DMS 273 (cell line): Measurements from ENCODE around the gene FAM25A.
A peak's percentile ranks its signal among the peaks of the same experiment; 100 is the strongest.
"Not testable (repeated sequence)": the region's sequence is repeated elsewhere in the genome, so short reads cannot be mapped to it uniquely, and the experiment has no call there.

Experiments used
- DNase-seq: peaks from one replicate; lab custom pipeline; 2025; ENCODE audit not compliant: unreplicated experiment; lab: John Stamatoyannopoulos, UW

The FAM25A gene

GRCh38 chr10:87020056-87020455, at the start of gene FAM25A:
Gene FAM25A, plus strand, starts transcription at chr10:87020294. Its CDS starts 31 bp downstream, at chr10:87020325.
- DNase-seq = not testable (repeated sequence)

- DNase-seq = peak; percentile 69
Observed at GRCh38 chr10:86970982-86971231, 49.2 kb upstream of the FAM25A start.

DNA sequence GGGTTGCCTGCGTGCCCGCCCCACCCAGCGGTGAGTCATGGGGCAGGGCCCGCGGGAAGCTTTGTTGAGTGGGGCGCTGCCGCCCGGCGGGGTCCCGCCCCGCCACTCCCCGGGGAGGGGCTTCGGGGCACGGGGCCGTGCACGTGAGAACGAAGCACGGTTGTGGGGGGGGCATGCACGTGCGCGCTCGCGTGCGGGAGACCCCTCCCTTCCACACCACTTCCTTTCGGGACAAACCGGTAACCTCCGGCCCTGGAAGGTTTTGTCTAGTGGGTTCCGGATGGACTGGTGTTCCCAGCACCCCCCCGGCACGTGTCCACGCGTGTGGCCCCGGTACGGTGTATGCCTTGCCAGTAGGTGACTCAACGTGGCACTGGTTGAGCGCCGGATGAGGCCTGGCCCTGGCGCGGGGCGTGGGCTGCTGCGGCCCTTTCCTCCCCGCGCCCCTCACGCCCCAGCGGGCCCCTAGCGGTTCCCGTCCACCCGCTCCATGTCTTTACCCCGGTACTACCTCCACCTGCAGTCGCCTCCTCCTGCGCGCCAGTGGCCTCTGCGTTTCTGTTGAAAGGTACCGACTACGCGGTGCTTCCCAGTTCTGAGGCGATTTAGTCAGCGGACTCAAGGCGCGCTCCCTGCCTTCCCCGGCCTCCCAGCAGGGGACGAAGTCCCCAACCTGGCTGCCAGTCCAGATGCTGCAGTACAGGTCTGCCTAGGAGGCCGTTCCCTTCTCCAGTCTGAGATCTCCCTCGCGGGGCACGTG, 48.7 kb upstream of the FAM25A start:
- DNase-seq = peak; percentile 69

GRCh38 chr10:86972613-86973380, 47.3 kb upstream of the FAM25A start:
- DNase-seq = no peak

GRCh38 chr10:86974484-86974883, 45.6 kb upstream of the FAM25A start:
- DNase-seq = no peak

GRCh38 chr10:86976362-86977056, 43.6 kb upstream of the FAM25A start:
- DNase-seq = no peak

DNA sequence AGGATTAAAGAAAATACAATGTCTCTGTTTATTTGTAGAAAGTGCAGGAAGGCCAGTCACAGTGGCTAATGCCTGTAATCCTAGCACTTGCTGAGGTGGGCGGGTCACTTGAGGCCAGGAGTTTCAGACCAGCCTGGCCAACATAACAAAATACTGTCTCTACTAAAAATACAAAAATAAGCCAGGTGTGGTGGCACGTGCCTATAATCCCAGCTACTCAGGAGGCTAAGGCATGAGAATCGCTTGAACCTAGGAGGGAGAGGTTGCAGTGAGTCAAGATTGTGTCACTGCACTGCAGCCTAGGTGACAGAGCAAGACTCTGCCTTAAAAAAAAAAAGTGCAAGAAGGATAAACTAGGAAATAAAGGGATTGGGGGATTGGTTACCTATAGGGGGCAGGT, 41.6 kb upstream of the FAM25A start:
- DNase-seq = not testable (repeated sequence)

DNA sequence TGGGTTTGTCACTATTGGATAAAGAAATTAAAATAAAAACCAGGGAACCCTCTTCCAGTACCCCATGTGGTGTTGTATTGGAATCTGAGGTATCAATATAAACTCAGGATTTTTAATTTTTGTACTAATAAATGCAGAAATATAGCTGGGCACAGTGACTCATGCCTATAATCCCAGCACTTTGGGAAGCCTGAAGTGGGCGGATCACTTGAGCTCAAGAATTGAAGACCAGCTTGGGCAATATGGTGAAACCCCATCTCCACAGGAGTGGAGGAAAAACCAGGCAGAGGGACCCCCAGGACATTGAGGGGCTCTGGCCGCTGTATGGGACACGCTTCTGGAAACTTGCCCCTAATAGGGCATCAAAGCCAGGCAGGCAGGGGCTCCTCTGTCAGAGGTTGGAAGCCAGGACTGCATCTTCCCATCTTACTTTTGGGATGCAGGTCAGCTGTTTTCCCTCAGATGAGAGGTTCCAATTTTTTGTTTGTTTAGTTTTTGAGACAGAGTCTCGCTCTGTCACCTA, 40.7 kb upstream of the FAM25A start:
- DNase-seq = no peak

DNA sequence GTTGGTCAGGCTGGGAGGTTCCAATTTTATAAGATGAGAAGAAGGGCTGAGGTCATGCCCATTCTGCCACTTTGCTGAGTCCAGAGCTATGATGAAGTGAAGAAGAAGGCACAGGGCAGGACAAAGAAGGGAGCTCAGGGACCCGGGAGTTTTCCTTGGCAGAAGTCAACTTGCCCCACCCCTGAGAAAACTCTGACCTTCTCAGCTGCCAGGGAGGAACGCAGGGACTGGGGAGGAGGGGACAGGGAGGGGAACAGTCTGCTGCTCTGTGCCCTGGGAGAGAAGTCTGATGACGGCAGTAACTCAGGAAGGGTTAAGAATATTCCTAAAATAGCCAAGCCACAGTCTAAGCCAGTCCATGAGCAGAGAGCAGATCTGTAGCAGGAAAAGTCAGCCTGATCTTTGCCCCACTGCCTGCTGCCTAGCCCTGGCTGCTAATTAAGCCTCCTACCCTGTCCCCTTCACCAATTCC, 40.1 kb upstream of the FAM25A start:
- no peak for DNase-seq

DNA sequence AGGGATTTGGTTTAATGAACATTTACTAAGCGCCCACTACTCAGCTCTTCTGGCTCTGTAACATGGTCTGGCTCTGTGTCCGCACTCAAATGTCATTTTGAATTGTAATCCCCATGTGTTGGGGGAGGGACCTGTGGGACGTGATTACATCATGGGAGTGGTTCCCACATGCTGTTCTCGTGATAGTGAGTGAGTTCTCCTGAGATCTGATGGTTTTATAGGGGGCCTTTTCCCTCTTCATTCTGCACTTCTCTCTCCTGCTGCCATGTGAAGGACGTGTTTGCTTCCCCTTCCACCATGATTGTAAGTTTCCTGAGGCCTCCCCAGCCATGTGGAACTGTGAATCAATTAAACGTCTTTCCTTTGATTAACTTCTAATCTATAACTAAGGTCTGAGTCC, 39.1 kb upstream of the FAM25A start:
- DNase-seq = not testable (repeated sequence)

GRCh38 chr10:86981716-86982115, 38.4 kb upstream of the FAM25A start:
- DNase-seq = no peak

- not testable (repeated sequence) for DNase-seq
Observed at GRCh38 chr10:86984498-86984897, 35.6 kb upstream of the FAM25A start.

DNA sequence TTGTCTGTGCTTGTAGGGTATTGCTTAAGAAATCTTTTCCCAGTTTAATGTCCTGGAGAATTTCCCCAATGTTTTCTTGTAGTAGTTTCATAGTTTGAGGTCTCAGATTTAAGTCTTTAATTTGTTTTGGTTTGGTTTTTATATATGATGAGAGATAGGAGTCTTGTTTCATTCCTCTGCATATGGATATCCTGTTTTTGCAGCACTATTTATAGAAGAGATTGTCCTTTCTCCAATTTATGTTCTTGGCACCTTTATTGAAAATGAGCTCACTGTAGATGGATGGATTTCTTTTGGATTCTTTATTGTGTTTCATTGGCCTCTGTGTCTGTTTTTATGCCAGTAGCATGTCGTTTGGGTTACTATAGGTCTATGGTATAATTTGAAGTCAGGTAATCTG, 31.6 kb upstream of the FAM25A start:
- no peak for DNase-seq

DNA sequence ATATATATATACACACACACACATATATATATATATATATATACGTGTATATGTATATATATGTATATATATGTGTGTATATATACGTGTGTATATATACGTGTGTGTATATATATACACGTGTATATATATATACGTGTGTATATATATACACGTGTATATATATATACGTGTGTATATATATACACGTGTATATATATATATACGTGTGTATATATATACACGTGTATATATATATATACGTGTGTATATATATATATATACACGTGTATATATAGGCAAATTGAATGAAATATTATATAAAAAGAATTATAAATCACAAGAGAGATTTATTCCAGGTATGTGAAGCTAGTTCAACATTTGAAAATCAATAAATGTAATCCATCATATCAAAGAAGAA, 28.7 kb upstream of the FAM25A start:
- not testable (repeated sequence) for DNase-seq

- DNase-seq = no peak
Observed at GRCh38 chr10:86992456-86992855, 27.6 kb upstream of the FAM25A start.

- DNase-seq = no peak
Observed at GRCh38 chr10:86992929-86993328, 27.2 kb upstream of the FAM25A start.

DNA sequence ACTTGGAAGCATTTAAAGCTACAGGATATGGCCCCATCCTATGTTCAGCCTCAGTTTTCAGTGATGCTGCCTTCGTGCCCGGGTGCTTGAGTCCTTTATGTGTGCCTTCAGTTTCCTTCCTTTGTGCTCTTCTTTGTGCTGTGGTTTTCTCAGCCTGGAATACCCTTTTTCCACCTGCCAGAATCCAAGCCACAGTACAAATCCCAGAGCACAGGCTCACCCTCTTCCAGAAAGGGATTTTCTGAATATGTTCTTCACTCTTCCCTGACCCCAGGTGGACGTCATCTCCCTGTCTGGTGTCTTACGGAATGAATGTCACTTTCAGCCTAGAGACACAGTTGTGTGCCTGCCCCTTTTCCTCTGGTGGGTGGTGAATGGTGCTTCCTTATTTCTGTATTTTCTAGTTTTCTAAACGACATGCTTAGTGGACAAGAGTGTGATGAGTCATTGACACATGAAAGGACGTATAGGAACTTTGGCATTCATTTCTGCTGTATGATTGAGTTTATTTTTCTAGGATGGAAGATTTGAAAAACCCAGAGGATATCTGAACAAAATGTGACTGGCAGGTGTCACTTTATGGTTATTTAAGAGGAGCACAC, 20.2 kb upstream of the FAM25A start:
- DNase-seq = not testable (repeated sequence)

DNA sequence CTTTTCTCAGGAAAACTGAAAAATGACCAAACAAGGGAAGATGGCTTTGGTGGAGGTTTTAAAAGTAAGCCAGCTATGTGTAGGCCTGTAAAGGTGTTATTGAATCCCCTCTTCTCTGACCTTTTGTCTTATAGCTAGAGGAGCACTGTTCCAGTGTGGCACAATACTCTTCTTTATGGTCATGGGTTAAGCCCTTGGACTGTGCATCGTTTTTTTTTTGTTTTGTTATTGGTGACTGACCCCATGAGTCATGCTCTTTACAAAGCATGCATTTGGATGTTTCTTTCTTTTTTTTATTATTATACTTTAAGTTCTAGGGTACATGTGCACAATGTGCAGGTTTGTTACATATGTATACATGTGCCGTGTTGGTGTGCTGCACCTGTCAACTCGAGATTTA, 19.6 kb upstream of the FAM25A start:
- DNase-seq = no peak

DNA sequence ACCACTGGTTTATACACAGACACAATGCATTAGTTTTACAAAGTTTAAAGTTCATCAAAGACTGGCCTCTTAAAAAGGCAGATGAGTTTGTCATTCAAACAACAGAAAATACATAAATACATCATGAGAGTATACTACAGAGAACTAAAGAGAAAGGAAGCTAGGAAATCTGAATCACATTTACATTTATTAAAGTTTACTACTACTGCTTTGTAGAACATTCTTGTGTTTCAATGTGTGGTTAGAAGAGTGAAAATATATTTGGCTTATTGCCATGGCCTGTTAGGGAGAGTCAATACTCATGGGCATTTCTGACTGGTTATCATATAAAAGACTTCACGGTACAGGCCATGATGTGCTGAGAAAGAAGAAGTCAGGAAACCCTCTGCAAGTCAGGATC, 13.0 kb upstream of the FAM25A start:
- not testable (repeated sequence) for DNase-seq

- DNase-seq = not testable (repeated sequence)
Observed at GRCh38 chr10:87007674-87008073, 12.4 kb upstream of the FAM25A start.

- not testable (repeated sequence) for DNase-seq
Observed at GRCh38 chr10:87008303-87008702, 11.8 kb upstream of the FAM25A start.
